Measurements from ENCODE around the gene CMC1.

GRCh38 chr3:28286595-28286994, 45.2 kb downstream of the CMC1 start:
- TF ChIP-seq POLR2A (IDR thresholded peaks at IDR 0.05) (no peak), CTCF (IDR thresholded peaks at IDR 0.05) (peak; percentile 24 to 56 (median 41))
